ENCODE measurements around the gene LPAR5.

GRCh38 chr12:6641131-6641530 is 5.4 kb upstream of the LPAR5 start:
- TF ChIP-seq POLR2A (IDR thresholded peaks at IDR 0.05) (no peak), CTCF (IDR thresholded peaks at IDR 0.05) (no peak)
